Endothelial cell of umbilical vein (primary cell): ENCODE measurements around the gene KLF16. TPM values are rescaled to one million over a fixed set of nuclear protein-coding genes. Genes with fewer than 3 reads are reported as not detected.

ENCODE experiments used
- BruUV-seq: library from RNA; stranded (reverse); fragments of 400-500 nt; replicated peaks from 2 replicates; lab custom pipeline; 2021; lab: Mats Ljungman, UMichigan
- CTCF ChIA-PET: fragments of 300-600, 350-600 bp; sonication (Branson Sonifier 250); formaldehyde crosslinking; loops from one replicate; lab custom pipeline; 2021; ENCODE audit warnings: antibody characterized with exemption, inconsistent platforms; lab: Charles Lee
- POLR2A ChIA-PET: fragments of 300-600, 350-600 bp; sonication (Branson Sonifier 250); formaldehyde crosslinking; loops from one replicate; lab custom pipeline; 2021; ENCODE audit warnings: antibody characterized with exemption, inconsistent platforms; lab: Charles Lee
- DNase-seq: peaks from one replicate; pipeline ENCODE4 v3.0.0-alpha.2; 2011; ENCODE audit warnings: low read depth, low spot score
- FAIRE-seq: peaks from 2 replicates; lab custom pipeline; 2011; peaks lifted over from hg19 to GRCh38; lab: Jason Lieb, UNC
- H2AFZ ChIP-seq: 2 replicates; pipeline ENCODE4 v1.6.0; 2012; ENCODE audit warnings: low read depth, low read length, control low read depth, inconsistent platforms
- H3K27ac ChIP-seq: 2 replicates; pipeline ENCODE4 v1.5.1; 2011; ENCODE audit warnings: low read depth, mild to moderate bottlenecking, control low read depth, low read length, moderate library complexity; ENCODE audit not compliant: insufficient read depth
- H3K27me3 ChIP-seq, 2 experiments: 2 replicates each; pipeline versions ENCODE4 v1.6.0 to v1.6.1; 2011; ENCODE audit warnings: low read length in 2 of 2, mixed read lengths in 1 of 2; ENCODE audit not compliant: control insufficient read depth in 2 of 2, insufficient read depth in 2 of 2
- H3K36me3 ChIP-seq, 2 experiments: 2 replicates in 1 of 2; 3 replicates in 1 of 2; pipeline ENCODE4 v1.5.1; 2011; ENCODE audit warnings: low read length in 2 of 2, mild to moderate bottlenecking in 1 of 2, moderate library complexity in 1 of 2; ENCODE audit not compliant: control insufficient read depth in 2 of 2, insufficient read depth in 2 of 2; ENCODE audit errors: extremely low read depth in 1 of 2
- H3K4me1 ChIP-seq: 3 replicates; pipeline ENCODE4 v1.5.1; 2011; ENCODE audit warnings: mild to moderate bottlenecking, low read length; ENCODE audit not compliant: control insufficient read depth, insufficient read depth; ENCODE audit errors: extremely low read depth
- H3K4me2 ChIP-seq: 2 replicates; pipeline ENCODE4 v1.6.1; 2011; ENCODE audit warnings: low read length, control low read depth, mixed read lengths; ENCODE audit not compliant: insufficient read depth
- H3K4me3 ChIP-seq, 3 experiments: fragments of 200-600 bp in 1 of 3; sonication (generic), shearing (Covaris generic) in 1 of 3; replicated peaks in 1 of 3; 2 replicates each; pipeline ENCODE4 v1.5.1; 2011 to 2016; ENCODE audit warnings: control low read depth in 3 of 3, low read length in 3 of 3, mild to moderate bottlenecking in 2 of 3, inconsistent platforms in 1 of 3, low read depth in 1 of 3, moderate library complexity in 1 of 3; ENCODE audit not compliant: insufficient read depth in 1 of 3
- H3K79me2 ChIP-seq: 2 replicates; pipeline ENCODE4 v1.6.0; 2012; ENCODE audit warnings: low read length, inconsistent platforms; ENCODE audit not compliant: control insufficient read depth, insufficient read depth
- H3K9ac ChIP-seq: replicated peaks from 2 replicates; pipeline ENCODE3; 2011; ENCODE audit warnings: low read length, control low read depth; ENCODE audit not compliant: insufficient read depth; ENCODE audit errors: extremely low read depth
- H3K9me1 ChIP-seq: replicated peaks from 3 replicates; pipeline ENCODE4 v1.6.0; 2011; ENCODE audit warnings: mild to moderate bottlenecking, low read length; ENCODE audit not compliant: control insufficient read depth, insufficient read depth; ENCODE audit errors: extremely low read depth
- H3K9me3 ChIP-seq: replicated peaks from 2 replicates; pipeline ENCODE4 v1.5.1; 2012; ENCODE audit warnings: low read length, inconsistent platforms; ENCODE audit not compliant: control insufficient read depth, insufficient read depth
- H4K20me1 ChIP-seq: replicated peaks from 2 replicates; pipeline ENCODE3; 2011; ENCODE audit warnings: mild to moderate bottlenecking, low read length; ENCODE audit not compliant: control insufficient read depth, insufficient read depth; ENCODE audit errors: extremely low read depth
- CTCF ChIP-seq, 2 donors: IDR thresholded peaks; 1 replicate in 1 of 2; 2 replicates in 1 of 2; pipeline ENCODE4 v1.5.1; 2011; ENCODE audit warnings: low read length in 2 of 2, mild to moderate bottlenecking in 2 of 2, moderate library complexity in 2 of 2, control low read depth in 1 of 2, inconsistent platforms in 1 of 2, low read depth in 1 of 2; ENCODE audit not compliant: insufficient read depth in 1 of 2; ENCODE audit errors: extremely low read depth in 1 of 2
- FOS ChIP-seq: IDR thresholded peaks from 2 replicates; pipeline ENCODE4 v1.6.1; 2011; ENCODE audit warnings: mild to moderate bottlenecking, low read length, moderate library complexity, borderline replicate concordance; ENCODE audit not compliant: insufficient read depth
- JUN ChIP-seq: IDR thresholded peaks from 2 replicates; pipeline ENCODE4 v1.6.1; 2011; ENCODE audit warnings: borderline replicate concordance, low read depth; ENCODE audit not compliant: insufficient read length, insufficient read depth
- MAX ChIP-seq: IDR thresholded peaks from 2 replicates; pipeline ENCODE4 v1.6.1; 2011; ENCODE audit not compliant: insufficient read depth, insufficient read length
- MYC ChIP-seq: IDR thresholded peaks from one replicate; pipeline ENCODE4 v1.6.1; 2011; ENCODE audit warnings: mild to moderate bottlenecking, low read depth, low read length
- POLR2A ChIP-seq: IDR thresholded peaks from 2 replicates; pipeline ENCODE4 v1.6.1; 2012; ENCODE audit warnings: low read depth, mild to moderate bottlenecking, control low read depth, low read length
- dilution Hi-C: fragments of 300-500 bp; cut with MboI; formaldehyde crosslinking; loops from one replicate; pipeline ENCODE4 v1.15.0; 2019; ENCODE audit warnings: low sequenced_read_pairs; ENCODE audit not compliant: extremely low pct_ligation_motif_present
- intact Hi-C: fragments of 100-400 bp; cut with micrococcal nuclease; formaldehyde crosslinking; loops from one replicate; pipeline ENCODE4 v1.10.0; 2022
- polyA plus RNA-seq, 4 experiments: library from polyadenylated mRNA; depleted of rRNA in 3 of 4; stranded (reverse) in 3 of 4; unstranded in 1 of 4; fragments of >200 nt; gene quantifications; 2 replicates each; pipeline versions ENCODE4 v1.2.1 to v1.2.3, GENCODE V29; 2011 to 2012; ENCODE audit warnings: missing spikeins in 1 of 4
- total RNA-seq: library from RNA; stranded (reverse); gene quantifications from 2 replicates; pipeline ENCODE4 v1.2.3, GENCODE V29; 2021

KLF16 gene
- total and polyA plus RNA-seq, 2 donors (not counting 3 experiments of a cell fraction or from before 2014, with no cell fraction given): 11.6 to 36.6 TPM

- H3K79me2 ChIP-seq: no peaks in the 10 kb centered on the region
- ChIA-PET CTCF (interaction anchor here (0.9 to 1.1 kb wide), 2 partner anchors 8 to 272 kb away, joined by 3 to 5 read pairs; no protein-coding TSS in a partner anchor), POLR2A (no interaction called here)
- no peak overlapping the region for H3K9ac ChIP-seq
- H3K27ac ChIP-seq: no peak overlapping the region
- no peak overlapping the region for H3K4me3 ChIP-seq
- H3K9me3 ChIP-seq: no peaks in the 10 kb centered on the region
- intact Hi-C loops (no loop called here), dilution Hi-C loops (no loop called here)
- no peak overlapping the region for H2AFZ ChIP-seq
- BruUV-seq: no TSS peak
- H4K20me1 ChIP-seq: no peaks in the 10 kb centered on the region
- TF ChIP-seq MYC (no peak), FOS (no peak), CTCF (IDR thresholded peaks at IDR 0.05; ENCODE audit: extremely low read depth in 1 of 2, insufficient read depth in 1 of 2, low read depth in 1 of 2, low read length in 2 of 2) (no peak)
- no peak overlapping the region for H3K4me2 ChIP-seq
- H3K36me3 ChIP-seq: peaks cover 3 to 48% of the 10 kb centered on the region in 2 experiments
- no peaks in the 10 kb centered on the region for H3K27me3 ChIP-seq
- no peak for DNase-seq
- peaks cover 6% of the 10 kb centered on the region for H3K4me1 ChIP-seq
- no peak for FAIRE-seq
- H3K9me1 ChIP-seq: no peaks in the 10 kb centered on the region
These were observed 45.7 kb downstream of the KLF16 start for GRCh38 chr19:1817553-1818179.

- POLR2A ChIA-PET: no interaction called here
- dilution Hi-C loops (no loop called here), intact Hi-C loops (no loop called here)
- H3K27ac ChIP-seq: no peak overlapping the region
- FAIRE-seq (no peak), DNase-seq (no peak)
- H3K4me2 ChIP-seq: no peak overlapping the region
- TF ChIP-seq MYC (no peak), CTCF (IDR thresholded peaks at IDR 0.05; ENCODE audit: extremely low read depth in 1 of 2, insufficient read depth in 1 of 2, low read depth in 1 of 2, low read length in 2 of 2) (no peak), JUN (no peak), POLR2A (no peak), MAX (no peak), FOS (no peak)
- BruUV-seq: no TSS peak
- H3K36me3 ChIP-seq: peaks cover 3 to 41% of the 10 kb centered on the region in 2 experiments
- H2AFZ ChIP-seq: no peak overlapping the region
- peaks cover 11% of the 10 kb centered on the region for H3K4me1 ChIP-seq
- H4K20me1 ChIP-seq: no peaks in the 10 kb centered on the region
- H3K9ac ChIP-seq: no peak overlapping the region
- H3K27me3 ChIP-seq: no peaks in the 10 kb centered on the region
- no peaks in the 10 kb centered on the region for H3K9me1 ChIP-seq
- no peak overlapping the region for H3K4me3 ChIP-seq
- no peaks in the 10 kb centered on the region for H3K79me2 ChIP-seq
- H3K9me3 ChIP-seq: no peaks in the 10 kb centered on the region
- CTCF ChIA-PET: interaction anchor here (4.0 kb wide), 1 partner anchor 9 kb away, joined by 24 read pairs; no protein-coding TSS in a partner anchor
These were observed 46.7 kb downstream of the KLF16 start for GRCh38 chr19:1816530-1817298.
